HCT116 (cell line): ENCODE data around the gene NR2C2. TPM values are rescaled to one million over a fixed set of nuclear protein-coding genes. Genes with fewer than 3 reads are reported as not detected.

Experiments used
- ATAC-seq: fragments of 200-7000 bp; cut with Tn5 transposase; 2 replicates; pipeline ENCODE4 v1.9.1; 2020; ENCODE audit warnings: mild to moderate bottlenecking, moderate library complexity
- BruUV-seq: library from RNA; stranded (reverse); fragments of 400-500 nt; replicated peaks from 2 replicates; lab custom pipeline; 2021; lab: Mats Ljungman, UMichigan
- CTCF ChIA-PET: fragments of 300-600 bp; sonication (Branson Sonifier 250); formaldehyde crosslinking; loops from one replicate; lab custom pipeline; 2021; ENCODE audit warnings: antibody characterized with exemption; lab: Charles Lee
- POLR2A ChIA-PET: fragments of 300-600, 350-600 bp; sonication (Branson Sonifier 250); formaldehyde crosslinking; loops from one replicate; lab custom pipeline; 2021; ENCODE audit warnings: antibody characterized with exemption; lab: Charles Lee
- RAD21 ChIA-PET, 2 experiments: fragments of 300-600 bp; sonication (Branson Sonifier 250); formaldehyde crosslinking; loops; one replicate each; lab custom pipeline; 2023; ENCODE audit warnings: low total read pairs in 2 of 2; ENCODE audit not compliant: uncharacterized antibody in 2 of 2, unreplicated experiment in 2 of 2, low non-redundant PET in 1 of 2; lab: Charles Lee
- DNase-seq: peaks from one replicate; pipeline ENCODE4 v3.0.0-alpha.2; 2010; ENCODE audit warnings: low read depth, low spot score
- H2AFZ ChIP-seq: fragments of 200-600 bp; shearing (Covaris generic), sonication (generic); 2 replicates; pipeline ENCODE4 v1.6.1; 2017; ENCODE audit warnings: low read depth, mixed run types, mixed read lengths, antibody characterized with exemption, low read length; ENCODE audit not compliant: poor library complexity, severe bottlenecking
- H3K27ac ChIP-seq: 2 replicates; pipeline ENCODE4 v1.5.1; 2012; ENCODE audit warnings: low read depth, low read length
- H3K27me3 ChIP-seq: fragments of 200-600 bp; sonication (generic); 2 replicates; pipeline ENCODE4 v1.6.1; 2016; ENCODE audit warnings: mixed run types, low read length, mixed read lengths; ENCODE audit not compliant: insufficient read depth
- H3K36me3 ChIP-seq, 2 experiments: fragments of 200-500 bp in 1 of 2; fragments of 200-600 bp in 1 of 2; sonication (Bioruptor generic) in 1 of 2; sonication (generic) in 1 of 2; 2 replicates each; pipeline versions ENCODE4 v1.5.1 to v1.6.1; 2014 to 2016; ENCODE audit warnings: low read length in 2 of 2, inconsistent platforms in 1 of 2, mixed read lengths in 1 of 2, mixed run types in 1 of 2; ENCODE audit not compliant: insufficient read depth in 2 of 2, control insufficient read depth in 1 of 2
- H3K4me1 ChIP-seq, 2 experiments: fragments of 200-600 bp in 1 of 2; sonication (generic) in 1 of 2; 2 replicates each; pipeline versions ENCODE4 v1.5.1 to v1.6.1; 2012 to 2017; ENCODE audit warnings: low read length in 2 of 2, inconsistent platforms in 1 of 2, mild to moderate bottlenecking in 1 of 2, mixed read lengths in 1 of 2, mixed run types in 1 of 2, moderate library complexity in 1 of 2; ENCODE audit not compliant: insufficient read depth in 2 of 2, control insufficient read depth in 1 of 2
- H3K4me2 ChIP-seq: fragments of 200-600 bp; sonication (generic); 2 replicates; pipeline ENCODE4 v1.6.1; 2017; ENCODE audit warnings: mixed run types, low read length, mixed read lengths
- H3K4me3 ChIP-seq, 2 experiments: fragments of 200-600 bp in 1 of 2; sonication (generic) in 1 of 2; replicated peaks in 1 of 2; 2 replicates each; pipeline ENCODE4 v1.5.1; 2011 to 2016; ENCODE audit warnings: low read length in 2 of 2, control low read depth in 1 of 2, low read depth in 1 of 2, mild to moderate bottlenecking in 1 of 2, mixed read lengths in 1 of 2, mixed run types in 1 of 2
- H3K79me2 ChIP-seq: fragments of 200-600 bp; sonication (generic); 2 replicates; pipeline ENCODE4 v1.6.1; 2017; ENCODE audit warnings: mild to moderate bottlenecking, mixed run types, low read length, moderate library complexity, mixed read lengths; ENCODE audit not compliant: insufficient read depth
- H3K9ac ChIP-seq: fragments of 200-600 bp; sonication (generic); 2 replicates; pipeline ENCODE4 v1.6.1; 2016; ENCODE audit warnings: low read length, mixed read lengths
- H3K9me2 ChIP-seq: fragments of 200-600 bp; sonication (generic), shearing (Covaris generic); 2 replicates; pipeline ENCODE4 v1.6.1; 2017; ENCODE audit warnings: mixed run types, mild to moderate bottlenecking, moderate library complexity; ENCODE audit not compliant: insufficient read depth
- H3K9me3 ChIP-seq, 2 experiments: fragments of 200-500 bp in 1 of 2; fragments of 200-600 bp in 1 of 2; sonication (Bioruptor generic) in 1 of 2; sonication (generic) in 1 of 2; 2 replicates each; pipeline ENCODE4 v1.6.1; 2014 to 2017; ENCODE audit warnings: low read length in 2 of 2, mixed read lengths in 2 of 2, inconsistent platforms in 1 of 2, low read depth in 1 of 2, mild to moderate bottlenecking in 1 of 2, mixed run types in 1 of 2, moderate library complexity in 1 of 2; ENCODE audit not compliant: control insufficient read depth in 1 of 2, insufficient read depth in 1 of 2
- H4K20me1 ChIP-seq: fragments of 200-600 bp; sonication (generic), shearing (Covaris generic); 2 replicates; pipeline ENCODE4 v1.6.1; 2017; ENCODE audit warnings: mixed run types, mild to moderate bottlenecking, moderate library complexity; ENCODE audit not compliant: insufficient read depth
- CEBPB ChIP-seq: IDR thresholded peaks from 2 replicates; pipeline ENCODE4 v1.6.1; 2012; ENCODE audit warnings: low read depth
- EGR1 ChIP-seq: IDR thresholded peaks from 2 replicates; pipeline ENCODE4 v1.6.1; 2012; ENCODE audit warnings: low read depth
- ELF1 ChIP-seq: IDR thresholded peaks from 2 replicates; pipeline ENCODE4 v1.6.1; 2012; ENCODE audit warnings: low read depth, borderline replicate concordance
- EZH2 ChIP-seq: fragments of 200-600 bp; sonication (generic); IDR thresholded peaks from 2 replicates; pipeline ENCODE4 v1.6.1; 2017; ENCODE audit warnings: antibody characterized with exemption, mixed run types
- EZH2phosphoT487 ChIP-seq: fragments of 200-600 bp; IDR thresholded peaks from 2 replicates; pipeline ENCODE4 v1.6.1; 2018; ENCODE audit warnings: antibody characterized with exemption, borderline replicate concordance
- JUND ChIP-seq: IDR thresholded peaks from 2 replicates; pipeline ENCODE4 v1.6.1; 2012
- POLR2A ChIP-seq: IDR thresholded peaks from 2 replicates; pipeline ENCODE4 v1.7.0; 2011; ENCODE audit warnings: borderline replicate concordance; ENCODE audit not compliant: insufficient read depth, insufficient read length; ENCODE audit errors: extremely low read depth
- POLR2AphosphoS5 ChIP-seq: IDR thresholded peaks from 2 replicates; pipeline ENCODE4 v1.6.1; 2011; ENCODE audit warnings: mild to moderate bottlenecking, low read depth, low read length, moderate library complexity
- SIN3A ChIP-seq: IDR thresholded peaks from 2 replicates; pipeline ENCODE4 v1.6.1; 2012; ENCODE audit warnings: low read depth
- TCF7L2 ChIP-seq: IDR thresholded peaks from 2 replicates; pipeline ENCODE4 v1.7.0; 2011; ENCODE audit warnings: borderline replicate concordance, inconsistent platforms; ENCODE audit not compliant: insufficient read depth, insufficient read length; ENCODE audit errors: extremely low read depth
- YY1 ChIP-seq: IDR thresholded peaks from 2 replicates; pipeline ENCODE4 v1.6.1; 2011; ENCODE audit warnings: low read length, low read depth, moderate library complexity, mild to moderate bottlenecking; ENCODE audit not compliant: insufficient replicate concordance; ENCODE audit errors: extremely low read depth
- ZFX ChIP-seq: fragments of 450-650 bp; IDR thresholded peaks from 2 replicates; pipeline ENCODE4 v1.6.1; 2017
- intact Hi-C: fragments of 100-400 bp; cut with micrococcal nuclease; formaldehyde crosslinking; loops from 2 replicates; pipeline ENCODE4 v1.10.0; 2022
- total RNA-seq: library from RNA; stranded (reverse); gene quantifications from one replicate; pipeline ENCODE4 v1.2.1, GENCODE V29; 2021; ENCODE audit not compliant: unreplicated experiment
- TF ChIP-seq, protein P1 (sequence below): IDR thresholded peaks from 2 replicates; pipeline ENCODE4 v1.6.1; 2011; ENCODE audit warnings: mild to moderate bottlenecking, low read length, moderate library complexity; ENCODE audit not compliant: insufficient replicate concordance; ENCODE audit errors: extremely low read depth
- TF ChIP-seq, protein P2 (sequence below): IDR thresholded peaks from 2 replicates; pipeline ENCODE4 v1.6.1; 2012

Gene NR2C2
- total RNA-seq, 1 experiment from 2014 or later: 45.0 TPM

DNA sequence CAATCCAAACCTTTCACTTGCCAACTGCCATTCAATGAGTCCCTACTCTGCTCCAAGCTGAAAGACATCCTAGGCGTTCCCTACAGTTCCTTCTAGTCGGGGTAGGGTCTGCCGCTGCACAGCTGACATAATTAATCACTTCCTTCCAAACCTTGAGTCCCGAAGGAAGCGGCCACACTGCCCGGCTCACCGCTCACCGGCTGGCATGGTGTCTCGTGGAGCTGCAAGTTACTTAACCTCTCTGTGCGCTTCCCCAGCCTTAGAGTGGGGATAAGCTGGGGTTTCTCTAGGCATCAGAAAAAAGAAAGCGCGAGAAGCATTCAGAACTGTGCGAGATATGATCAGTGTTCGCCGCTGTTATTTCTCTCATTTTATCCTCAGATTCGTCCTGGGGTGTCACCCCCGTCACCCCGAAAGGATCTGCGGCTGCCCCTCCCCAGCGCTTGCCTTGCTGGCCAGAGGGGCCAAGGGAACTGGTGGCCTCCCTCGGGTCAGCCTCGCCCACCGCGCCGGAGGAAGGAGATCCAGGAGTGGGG, 117.0 kb downstream of the NR2C2 start:
- Histone ChIP-seq H3K79me2 (peaks cover 38% of the 10 kb centered on the region), H3K27me3 (no peaks in the 10 kb centered on the region), H4K20me1 (no peaks in the 10 kb centered on the region), H3K9me3 (no peaks in the 10 kb centered on the region), H3K27ac (peak overlapping the region; percentile 77), H3K4me3 (peak overlapping the region; percentile 79 to 95), H3K9me2 (no peaks in the 10 kb centered on the region), H3K9ac (peak overlapping the region; percentile 98), H3K36me3 (peaks cover 0 to 16% of the 10 kb centered on the region in 2 experiments; a peak in 2 of 4 replicates), H3K4me2 (peak overlapping the region; percentile 90), H2AFZ (no peak overlapping the region), H3K4me1 (peaks cover 11 to 17% of the 10 kb centered on the region in 2 experiments)
- ATAC-seq (peak; percentile 15; the same call in 1 of the 2 replicates), DNase-seq (no peak)
- TF ChIP-seq, protein P1, sequence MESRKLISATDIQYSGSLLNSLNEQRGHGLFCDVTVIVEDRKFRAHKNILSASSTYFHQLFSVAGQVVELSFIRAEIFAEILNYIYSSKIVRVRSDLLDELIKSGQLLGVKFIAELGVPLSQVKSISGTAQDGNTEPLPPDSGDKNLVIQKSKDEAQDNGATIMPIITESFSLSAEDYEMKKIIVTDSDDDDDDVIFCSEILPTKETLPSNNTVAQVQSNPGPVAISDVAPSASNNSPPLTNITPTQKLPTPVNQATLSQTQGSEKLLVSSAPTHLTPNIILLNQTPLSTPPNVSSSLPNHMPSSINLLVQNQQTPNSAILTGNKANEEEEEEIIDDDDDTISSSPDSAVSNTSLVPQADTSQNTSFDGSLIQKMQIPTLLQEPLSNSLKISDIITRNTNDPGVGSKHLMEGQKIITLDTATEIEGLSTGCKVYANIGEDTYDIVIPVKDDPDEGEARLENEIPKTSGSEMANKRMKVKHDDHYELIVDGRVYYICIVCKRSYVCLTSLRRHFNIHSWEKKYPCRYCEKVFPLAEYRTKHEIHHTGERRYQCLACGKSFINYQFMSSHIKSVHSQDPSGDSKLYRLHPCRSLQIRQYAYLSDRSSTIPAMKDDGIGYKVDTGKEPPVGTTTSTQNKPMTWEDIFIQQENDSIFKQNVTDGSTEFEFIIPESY: no peak
- TF ChIP-seq POLR2A (no peak), EGR1 (no peak)
- CTCF ChIA-PET: interaction anchor here (1.3 kb wide), 1 partner anchor 13 kb away, joined by 10 read pairs; no protein-coding TSS in a partner anchor
- POLR2A ChIA-PET: interaction anchor here (1.1 to 1.7 kb wide), 3 partner anchors 16 to 116 kb away, joined by 3 to 4 read pairs (median 3); no protein-coding TSS in a partner anchor
- RAD21 ChIA-PET: no interaction called here
- BruUV-seq: no TSS peak
- intact Hi-C loops: no loop called here

DNA sequence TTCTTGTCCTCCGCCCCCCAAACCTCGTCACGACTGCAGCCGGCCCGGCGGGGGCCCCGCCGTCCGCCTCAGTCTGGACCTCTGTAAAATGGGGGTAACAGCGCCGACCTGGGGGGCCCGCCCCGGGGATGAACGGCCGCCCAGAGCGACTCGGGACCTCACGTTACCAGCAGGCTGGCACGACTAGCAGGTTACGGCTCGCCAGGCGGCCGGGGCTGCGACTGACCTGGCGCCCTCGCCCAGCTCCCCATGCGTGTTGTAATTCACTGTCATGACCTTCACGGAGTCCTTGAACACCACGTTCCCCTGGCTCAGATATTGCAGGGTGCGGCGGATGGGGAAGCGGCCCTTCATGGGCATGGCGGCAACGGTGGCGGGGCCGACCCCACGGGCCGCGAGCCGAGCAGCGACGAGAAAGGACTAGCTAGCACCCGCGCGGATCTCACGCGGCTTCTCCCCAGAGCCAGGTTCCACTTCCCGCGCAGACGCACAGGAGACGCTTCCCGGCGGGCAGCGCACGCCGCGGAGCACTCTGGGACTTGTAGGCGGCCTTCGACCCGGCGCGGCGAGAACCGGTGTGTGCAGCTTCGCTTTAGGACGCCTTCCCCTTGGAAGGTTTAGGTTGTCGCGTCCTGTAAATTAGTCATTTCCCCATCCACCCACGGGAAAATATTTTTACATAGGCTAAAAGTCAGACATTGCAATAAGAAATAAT, 117.6 kb downstream of the NR2C2 start, which contains the start of gene MRPS25:
Gene MRPS25 (minus strand): TSS at position 481 of the 715 bp plus-strand sequence. CDS start 121 bp downstream, at position 360.
- BruUV-seq: TSS peak; percentile 50
- Histone ChIP-seq H3K9me3 (no peaks in the 10 kb centered on the region), H2AFZ (peak within 1 kb of the TSS; percentile 33), H3K79me2 (peaks cover 32% of the 10 kb centered on the region), H3K27ac (peak within 1 kb of the TSS; percentile 77), H3K4me2 (peak within 1 kb of the TSS; percentile 90), H3K36me3 (peaks cover 0 to 10% of the 10 kb centered on the region in 2 experiments; a peak in 1 of 4 replicates), H3K9ac (peak within 1 kb of the TSS; percentile 98), H3K27me3 (no peaks in the 10 kb centered on the region), H3K4me1 (peaks cover 11 to 17% of the 10 kb centered on the region in 2 experiments), H3K9me2 (no peaks in the 10 kb centered on the region), H3K4me3 (peak within 1 kb of the TSS; percentile 79 to 95), H4K20me1 (no peaks in the 10 kb centered on the region)
- RAD21 ChIA-PET: no interaction called here
- CTCF ChIA-PET: interaction anchor here (1.3 to 1.5 kb wide), 2 partner anchors 14 to 139 kb away, joined by 4 to 10 read pairs; no protein-coding TSS in a partner anchor
- ATAC-seq (peak; percentile 97), DNase-seq (peak; percentile 79)
- POLR2A ChIA-PET: interaction anchor here (1.1 to 1.7 kb wide), 3 partner anchors 16 to 117 kb away, joined by 3 to 4 read pairs (median 3); no protein-coding TSS in a partner anchor
- intact Hi-C loops: no loop called here
- TF ChIP-seq EZH2: no peak
- no peak; the same call in 1 of the 2 replicates for TF ChIP-seq ELF1
- peak; percentile 53 for TF ChIP-seq YY1
- TF ChIP-seq POLR2A: peak; percentile 95
- TF ChIP-seq TCF7L2: no peak
- peak; percentile 92 for TF ChIP-seq SIN3A
- no peak for TF ChIP-seq JUND
- TF ChIP-seq EGR1: 0 out of 2 replicates have a peak, but pooled peaks have one; percentile 34
- TF ChIP-seq POLR2AphosphoS5: peak; percentile 99
- peak; percentile 73; the same call in 1 of the 2 replicates for TF ChIP-seq ZFX
- TF ChIP-seq, protein P2, sequence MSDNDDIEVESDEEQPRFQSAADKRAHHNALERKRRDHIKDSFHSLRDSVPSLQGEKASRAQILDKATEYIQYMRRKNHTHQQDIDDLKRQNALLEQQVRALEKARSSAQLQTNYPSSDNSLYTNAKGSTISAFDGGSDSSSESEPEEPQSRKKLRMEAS: peak; percentile 94
- TF ChIP-seq CEBPB: no peak
- no peak for TF ChIP-seq EZH2phosphoT487
